A673 (cell line): ENCODE results near the gene LITAFD. TPM values are rescaled to one million over a fixed set of nuclear protein-coding genes. Genes with fewer than 3 reads are reported as not detected.
A peak's percentile ranks its signal among the peaks of the same experiment; 100 is the strongest.

Source experiments
- BruUV-seq: library from RNA; stranded (reverse); fragments of 400-500 nt; replicated peaks from 2 replicates; lab custom pipeline; 2021; lab: Mats Ljungman, UMichigan
- CTCF ChIA-PET: fragments of 300-600 bp; sonication (Branson Sonifier 250); formaldehyde crosslinking; loops from one replicate; lab custom pipeline; 2022; ENCODE audit warnings: antibody characterized with exemption; lab: Charles Lee
- POLR2A ChIA-PET: fragments of 300-600 bp; sonication (Branson Sonifier 250); formaldehyde crosslinking; loops from one replicate; lab custom pipeline; 2022; ENCODE audit warnings: antibody characterized with exemption; ENCODE audit not compliant: low non-redundant PET; lab: Charles Lee
- DNase-seq: peaks from one replicate; pipeline ENCODE4 v3.0.0-alpha.2; 2015; ENCODE audit warnings: low spot score
- H3K27ac ChIP-seq: fragments of 200-600 bp; sonication (generic); 2 replicates; pipeline ENCODE4 v1.5.1; 2016; ENCODE audit warnings: mixed run types, low read depth, mild to moderate bottlenecking, mixed read lengths, antibody characterized with exemption, low read length; ENCODE audit not compliant: poor library complexity, severe bottlenecking
- H3K27me3 ChIP-seq: fragments of 200-600 bp; sonication (generic); replicated peaks from 2 replicates; pipeline ENCODE4 v1.6.1; 2017; ENCODE audit warnings: mixed run types, low read depth, mild to moderate bottlenecking, mixed read lengths, antibody characterized with exemption, low read length; ENCODE audit not compliant: insufficient read depth, poor library complexity
- H3K36me3 ChIP-seq: fragments of 200-600 bp; sonication (generic); 2 replicates; pipeline ENCODE4 v1.6.1; 2016; ENCODE audit warnings: mixed run types, mild to moderate bottlenecking, mixed read lengths, antibody characterized with exemption, low read length; ENCODE audit not compliant: insufficient read depth, poor library complexity, severe bottlenecking
- H3K4me1 ChIP-seq: fragments of 200-600 bp; sonication (generic); 2 replicates; pipeline ENCODE4 v1.6.1; 2017; ENCODE audit warnings: mixed run types, mild to moderate bottlenecking, mixed read lengths, antibody characterized with exemption, low read length; ENCODE audit not compliant: insufficient read depth, poor library complexity, severe bottlenecking
- H3K4me3 ChIP-seq: fragments of 200-600 bp; sonication (generic); 2 replicates; pipeline ENCODE4 v1.5.1; 2016; ENCODE audit warnings: low read depth, mixed run types, mild to moderate bottlenecking, mixed read lengths, low read length; ENCODE audit not compliant: poor library complexity, severe bottlenecking
- H3K9me3 ChIP-seq: fragments of 200-600 bp; sonication (generic); 2 replicates; pipeline ENCODE4 v1.6.1; 2016; ENCODE audit warnings: mixed run types, low read depth, mild to moderate bottlenecking, mixed read lengths, antibody characterized with exemption, low read length; ENCODE audit not compliant: poor library complexity, severe bottlenecking
- EZH2 ChIP-seq: fragments of 200-600 bp; sonication (generic); IDR thresholded peaks from 2 replicates; pipeline ENCODE4 v1.6.1; 2017; ENCODE audit warnings: borderline replicate concordance, low read depth, mild to moderate bottlenecking, mixed read lengths, antibody characterized with exemption, low read length; ENCODE audit not compliant: poor library complexity, severe bottlenecking
- intact Hi-C: fragments of 100-400 bp; cut with micrococcal nuclease; formaldehyde crosslinking; loops from one replicate; pipeline ENCODE4 v1.10.0; 2022; ENCODE audit not compliant: unreplicated experiment
- total RNA-seq: library from RNA; stranded (reverse); gene quantifications from 2 replicates; pipeline ENCODE4 v1.2.3, GENCODE V29; 2021
- TF ChIP-seq, protein P1 (sequence below): fragments of 300-800, 200-600 bp; sonication (generic); conservative IDR thresholded peaks from 2 replicates; pipeline ENCODE4 v1.5.1; 2017; ENCODE audit warnings: low read depth, mild to moderate bottlenecking, antibody characterized with exemption, low read length, moderate library complexity, mixed read lengths

The LITAFD gene
- total RNA-seq, 1 experiment from 2014 or later, result not detected

DNA sequence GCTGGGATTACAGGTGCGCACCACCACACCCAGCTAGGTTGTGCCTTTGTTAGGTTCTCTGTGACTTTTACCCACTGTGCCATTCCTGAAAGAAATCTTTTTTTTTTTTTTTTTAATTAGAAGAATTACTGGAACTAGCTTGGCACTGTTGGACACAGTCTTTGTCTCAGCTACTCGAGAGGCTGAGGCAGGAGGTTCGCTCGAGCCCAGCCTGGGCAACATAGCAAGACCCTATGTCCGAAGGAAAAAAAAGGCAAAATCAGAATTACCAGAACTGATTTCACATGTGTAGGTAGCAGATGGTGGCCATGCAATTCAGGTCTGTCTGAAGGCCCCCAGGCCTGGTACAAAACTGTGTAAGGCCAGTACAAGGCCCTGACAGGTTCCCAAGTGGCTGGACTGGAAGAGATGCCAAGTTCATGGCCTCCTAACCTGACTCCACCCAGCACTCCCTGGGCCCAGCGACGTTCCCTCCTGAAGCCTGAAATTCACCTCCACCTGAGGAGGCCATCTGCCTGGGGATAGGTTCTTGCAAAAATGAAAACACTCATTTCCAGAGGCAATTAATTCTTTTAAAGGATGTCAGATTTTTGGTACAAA lies 36.4 kb upstream of the LITAFD start:
- H3K36me3 ChIP-seq, result peaks cover 32% of the 10 kb centered on the region
- H3K4me3 ChIP-seq, result no peak overlapping the region
- H3K9me3 ChIP-seq, result no peaks in the 10 kb centered on the region
- intact Hi-C loops, result no loop called here
- no peak for TF ChIP-seq EZH2
- TF ChIP-seq, protein P1, sequence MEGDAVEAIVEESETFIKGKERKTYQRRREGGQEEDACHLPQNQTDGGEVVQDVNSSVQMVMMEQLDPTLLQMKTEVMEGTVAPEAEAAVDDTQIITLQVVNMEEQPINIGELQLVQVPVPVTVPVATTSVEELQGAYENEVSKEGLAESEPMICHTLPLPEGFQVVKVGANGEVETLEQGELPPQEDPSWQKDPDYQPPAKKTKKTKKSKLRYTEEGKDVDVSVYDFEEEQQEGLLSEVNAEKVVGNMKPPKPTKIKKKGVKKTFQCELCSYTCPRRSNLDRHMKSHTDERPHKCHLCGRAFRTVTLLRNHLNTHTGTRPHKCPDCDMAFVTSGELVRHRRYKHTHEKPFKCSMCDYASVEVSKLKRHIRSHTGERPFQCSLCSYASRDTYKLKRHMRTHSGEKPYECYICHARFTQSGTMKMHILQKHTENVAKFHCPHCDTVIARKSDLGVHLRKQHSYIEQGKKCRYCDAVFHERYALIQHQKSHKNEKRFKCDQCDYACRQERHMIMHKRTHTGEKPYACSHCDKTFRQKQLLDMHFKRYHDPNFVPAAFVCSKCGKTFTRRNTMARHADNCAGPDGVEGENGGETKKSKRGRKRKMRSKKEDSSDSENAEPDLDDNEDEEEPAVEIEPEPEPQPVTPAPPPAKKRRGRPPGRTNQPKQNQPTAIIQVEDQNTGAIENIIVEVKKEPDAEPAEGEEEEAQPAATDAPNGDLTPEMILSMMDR, result no peak
- POLR2A ChIA-PET, result no interaction called here
- no peak for DNase-seq
- CTCF ChIA-PET, result no interaction called here
- H3K4me1 ChIP-seq, result peaks cover 10% of the 10 kb centered on the region
- BruUV-seq, result no TSS peak
- no peaks in the 10 kb centered on the region for H3K27me3 ChIP-seq
- no peak overlapping the region for H3K27ac ChIP-seq

DNA sequence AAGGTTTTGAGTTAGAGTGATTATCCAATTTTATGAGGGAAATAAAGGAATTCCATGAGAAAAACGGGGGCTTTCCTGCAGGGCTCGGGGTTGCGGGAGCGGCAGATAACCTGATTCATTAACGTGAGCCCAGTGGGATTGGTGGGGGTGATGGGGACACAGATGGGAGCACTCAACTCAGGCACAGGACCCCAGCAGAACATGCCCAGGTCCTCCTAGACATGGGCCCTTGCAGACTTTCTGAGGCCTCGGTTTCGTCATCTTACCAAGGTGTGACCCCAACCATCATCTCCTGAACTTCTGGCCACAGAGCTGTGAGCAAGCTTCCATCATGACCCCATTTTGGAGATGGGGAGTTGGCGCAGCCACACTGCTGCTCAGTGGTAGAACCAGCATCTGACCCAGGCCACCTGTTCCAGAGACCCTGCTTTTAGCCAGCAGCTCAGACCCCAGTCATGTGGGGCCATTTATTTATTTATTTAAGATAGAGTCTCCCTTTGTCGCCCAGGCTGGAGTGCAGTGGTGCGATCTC lies 35.7 kb upstream of the LITAFD start:
- ChIA-PET POLR2A (interaction anchor here (0.6 kb wide), 1 partner anchor 23 kb away, joined by 3 read pairs; no protein-coding TSS in a partner anchor), CTCF (no interaction called here)
- BruUV-seq, result no TSS peak
- peaks cover 37% of the 10 kb centered on the region for H3K36me3 ChIP-seq
- no peaks in the 10 kb centered on the region for H3K9me3 ChIP-seq
- intact Hi-C loops, result no loop called here
- H3K4me3 ChIP-seq, result no peak overlapping the region
- peak overlapping the region; percentile 10 for H3K27ac ChIP-seq
- peaks cover 10% of the 10 kb centered on the region for H3K4me1 ChIP-seq
- H3K27me3 ChIP-seq, result no peaks in the 10 kb centered on the region
- DNase-seq, result no peak
- no peak for TF ChIP-seq EZH2
- TF ChIP-seq, protein P1, result no peak

DNA sequence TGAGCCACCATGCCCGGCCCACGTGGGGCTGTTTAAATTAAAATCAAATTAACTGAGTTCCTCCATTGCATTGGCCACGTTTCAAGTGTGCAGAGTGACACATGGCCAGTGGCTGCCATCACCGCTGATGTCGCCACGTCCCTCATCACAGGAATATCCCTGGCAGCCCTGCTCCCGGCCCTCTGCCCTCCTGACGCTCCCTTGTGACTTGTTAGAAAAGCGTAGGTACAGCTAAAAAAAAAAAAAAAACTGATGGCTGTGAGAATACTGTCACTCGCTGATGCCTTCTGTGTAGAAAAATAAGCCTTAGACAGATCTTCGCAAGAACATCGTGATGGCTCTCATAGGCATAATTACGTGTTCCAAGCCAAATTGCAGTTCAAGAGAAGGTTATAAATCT lies 35.0 kb upstream of the LITAFD start:
- Histone ChIP-seq H3K36me3 (peaks cover 43% of the 10 kb centered on the region), H3K9me3 (no peaks in the 10 kb centered on the region), H3K27ac (no peak overlapping the region), H3K4me1 (peaks cover 10% of the 10 kb centered on the region), H3K27me3 (no peaks in the 10 kb centered on the region), H3K4me3 (no peak overlapping the region)
- intact Hi-C loops, result no loop called here
- CTCF ChIA-PET, result no interaction called here
- BruUV-seq, result no TSS peak
- DNase-seq, result no peak
- POLR2A ChIA-PET, result interaction anchor here (0.6 kb wide), 1 partner anchor 24 kb away, joined by 3 read pairs; no protein-coding TSS in a partner anchor
- TF ChIP-seq EZH2, result no peak
- TF ChIP-seq, protein P1, result no peak
